ENCODE data around the gene AMN. TPM values are rescaled to one million over a fixed set of nuclear protein-coding genes. Genes with fewer than 3 reads are reported as not detected.

AMN gene
- total and polyA plus RNA-seq, 4 donors = 2.1 to 51.2 (median 8.6) TPM

DNA sequence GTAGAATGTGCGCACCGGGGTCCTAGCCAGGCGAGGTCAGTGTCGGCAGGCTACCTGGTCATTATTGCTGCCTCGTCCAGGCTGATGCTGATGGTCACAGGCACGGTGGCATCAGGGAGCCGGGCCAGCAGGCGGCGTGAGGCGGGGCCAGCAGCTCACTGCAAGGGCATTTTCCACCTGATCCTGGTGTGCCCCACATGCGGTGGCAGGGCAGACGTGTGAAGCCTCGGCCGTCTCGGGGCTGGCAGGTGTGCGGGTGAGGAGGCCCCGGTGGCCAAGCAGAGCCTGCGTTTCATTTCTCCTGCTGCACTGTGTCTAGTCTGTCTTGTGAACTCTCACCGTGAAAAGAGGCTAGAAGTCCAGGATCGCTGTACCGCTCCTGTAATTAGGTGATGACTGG, 12.0 kb upstream of the AMN start (continued):
- TF ChIP-seq, protein P1, sequence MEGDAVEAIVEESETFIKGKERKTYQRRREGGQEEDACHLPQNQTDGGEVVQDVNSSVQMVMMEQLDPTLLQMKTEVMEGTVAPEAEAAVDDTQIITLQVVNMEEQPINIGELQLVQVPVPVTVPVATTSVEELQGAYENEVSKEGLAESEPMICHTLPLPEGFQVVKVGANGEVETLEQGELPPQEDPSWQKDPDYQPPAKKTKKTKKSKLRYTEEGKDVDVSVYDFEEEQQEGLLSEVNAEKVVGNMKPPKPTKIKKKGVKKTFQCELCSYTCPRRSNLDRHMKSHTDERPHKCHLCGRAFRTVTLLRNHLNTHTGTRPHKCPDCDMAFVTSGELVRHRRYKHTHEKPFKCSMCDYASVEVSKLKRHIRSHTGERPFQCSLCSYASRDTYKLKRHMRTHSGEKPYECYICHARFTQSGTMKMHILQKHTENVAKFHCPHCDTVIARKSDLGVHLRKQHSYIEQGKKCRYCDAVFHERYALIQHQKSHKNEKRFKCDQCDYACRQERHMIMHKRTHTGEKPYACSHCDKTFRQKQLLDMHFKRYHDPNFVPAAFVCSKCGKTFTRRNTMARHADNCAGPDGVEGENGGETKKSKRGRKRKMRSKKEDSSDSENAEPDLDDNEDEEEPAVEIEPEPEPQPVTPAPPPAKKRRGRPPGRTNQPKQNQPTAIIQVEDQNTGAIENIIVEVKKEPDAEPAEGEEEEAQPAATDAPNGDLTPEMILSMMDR (IDR thresholded peaks at IDR 0.05; ENCODE audit: low read depth, low read length, missing input control) = no peak
- TF ChIP-seq, protein P2, sequence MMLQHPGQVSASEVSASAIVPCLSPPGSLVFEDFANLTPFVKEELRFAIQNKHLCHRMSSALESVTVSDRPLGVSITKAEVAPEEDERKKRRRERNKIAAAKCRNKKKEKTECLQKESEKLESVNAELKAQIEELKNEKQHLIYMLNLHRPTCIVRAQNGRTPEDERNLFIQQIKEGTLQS (IDR thresholded peaks at IDR 0.05) = no peak
- TF ChIP-seq YY1 (IDR thresholded peaks at IDR 0.05) = no peak
- TF ChIP-seq HNF4A (conservative IDR thresholded peaks at IDR 0.05) = no peak

DNA sequence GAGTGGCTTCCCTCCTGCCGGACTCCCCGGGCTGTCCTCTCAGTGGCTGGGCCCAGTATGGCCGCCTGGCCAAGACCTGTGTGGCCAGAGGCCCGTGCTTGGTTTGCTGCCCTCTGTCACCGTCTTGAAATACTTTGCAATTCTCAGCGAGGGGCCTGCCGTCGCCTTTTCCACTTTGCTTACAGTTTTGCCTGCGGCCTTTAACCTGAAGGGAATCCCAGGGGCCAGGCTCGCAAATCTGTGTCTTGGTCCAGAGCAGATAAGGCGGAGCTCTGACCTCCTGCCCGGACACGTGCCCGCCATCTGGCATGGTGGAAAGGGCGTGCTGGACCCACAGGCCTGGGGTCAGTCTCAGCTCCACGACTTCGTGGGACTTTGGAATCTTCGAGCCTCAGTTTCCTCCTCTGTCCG, 10.9 kb upstream of the AMN start:
- 91% methylated on average over 19 of the region's 19 CpGs for WGBS
- TF ChIP-seq EGR1 (IDR thresholded peaks at IDR 0.05; ENCODE audit: low read depth in 2 of 2) = no peak
- no peak for TF ChIP-seq NR2F2 (IDR thresholded peaks at IDR 0.05)
- no peak for TF ChIP-seq FOXA1 (IDR thresholded peaks at IDR 0.05)
- no peak for TF ChIP-seq YY1 (IDR thresholded peaks at IDR 0.05)
- TF ChIP-seq, protein P2 (IDR thresholded peaks at IDR 0.05) = no peak
- TF ChIP-seq RAD21 (IDR thresholded peaks at IDR 0.05) = no peak
- TF ChIP-seq JUND (IDR thresholded peaks at IDR 0.05) = no peak
- TF ChIP-seq RXRA (IDR thresholded peaks at IDR 0.05) = no peak
- no peak for TF ChIP-seq GABPA (IDR thresholded peaks at IDR 0.05 in 1 of 2, conservative IDR thresholded peaks at IDR 0.05 in 1 of 2)
- no peak for TF ChIP-seq HNF4A (conservative IDR thresholded peaks at IDR 0.05)
- TF ChIP-seq, protein P3, sequence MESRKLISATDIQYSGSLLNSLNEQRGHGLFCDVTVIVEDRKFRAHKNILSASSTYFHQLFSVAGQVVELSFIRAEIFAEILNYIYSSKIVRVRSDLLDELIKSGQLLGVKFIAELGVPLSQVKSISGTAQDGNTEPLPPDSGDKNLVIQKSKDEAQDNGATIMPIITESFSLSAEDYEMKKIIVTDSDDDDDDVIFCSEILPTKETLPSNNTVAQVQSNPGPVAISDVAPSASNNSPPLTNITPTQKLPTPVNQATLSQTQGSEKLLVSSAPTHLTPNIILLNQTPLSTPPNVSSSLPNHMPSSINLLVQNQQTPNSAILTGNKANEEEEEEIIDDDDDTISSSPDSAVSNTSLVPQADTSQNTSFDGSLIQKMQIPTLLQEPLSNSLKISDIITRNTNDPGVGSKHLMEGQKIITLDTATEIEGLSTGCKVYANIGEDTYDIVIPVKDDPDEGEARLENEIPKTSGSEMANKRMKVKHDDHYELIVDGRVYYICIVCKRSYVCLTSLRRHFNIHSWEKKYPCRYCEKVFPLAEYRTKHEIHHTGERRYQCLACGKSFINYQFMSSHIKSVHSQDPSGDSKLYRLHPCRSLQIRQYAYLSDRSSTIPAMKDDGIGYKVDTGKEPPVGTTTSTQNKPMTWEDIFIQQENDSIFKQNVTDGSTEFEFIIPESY (IDR thresholded peaks at IDR 0.05) = no peak
- TF ChIP-seq FOXA2 (IDR thresholded peaks at IDR 0.05) = no peak
- Histone ChIP-seq H3K9me3 (ENCODE audit: control insufficient read depth in 4 of 4, low read length in 3 of 4) (no peaks in the 10 kb centered on the region), H3K9ac (ENCODE audit: low read depth in 1 of 2, low read length in 2 of 2) (no peak overlapping the region), H3K4me3 (ENCODE audit: low read depth in 1 of 3, low read length in 3 of 3) (no peak overlapping the region), H3K27ac (ENCODE audit: low read depth in 1 of 2, low read length in 2 of 2) (no peak overlapping the region), H3K27me3 (ENCODE audit: control insufficient read depth in 4 of 4, insufficient read depth in 4 of 4, low read length in 3 of 4) (no peaks in the 10 kb centered on the region), H3K36me3 (ENCODE audit: control insufficient read depth in 4 of 4, insufficient read depth in 3 of 4, low read depth in 1 of 4, low read length in 3 of 4) (peaks cover 0 to 6% (median 1%) of the 10 kb centered on the region in 4 donors), H3K4me1 (ENCODE audit: control insufficient read depth in 4 of 4, insufficient read depth in 4 of 4, low read length in 3 of 4) (peaks cover 0 to 9% (median 7%) of the 10 kb centered on the region in 4 donors)
- DNase-seq (ENCODE audit: low spot score) = no peak

DNA sequence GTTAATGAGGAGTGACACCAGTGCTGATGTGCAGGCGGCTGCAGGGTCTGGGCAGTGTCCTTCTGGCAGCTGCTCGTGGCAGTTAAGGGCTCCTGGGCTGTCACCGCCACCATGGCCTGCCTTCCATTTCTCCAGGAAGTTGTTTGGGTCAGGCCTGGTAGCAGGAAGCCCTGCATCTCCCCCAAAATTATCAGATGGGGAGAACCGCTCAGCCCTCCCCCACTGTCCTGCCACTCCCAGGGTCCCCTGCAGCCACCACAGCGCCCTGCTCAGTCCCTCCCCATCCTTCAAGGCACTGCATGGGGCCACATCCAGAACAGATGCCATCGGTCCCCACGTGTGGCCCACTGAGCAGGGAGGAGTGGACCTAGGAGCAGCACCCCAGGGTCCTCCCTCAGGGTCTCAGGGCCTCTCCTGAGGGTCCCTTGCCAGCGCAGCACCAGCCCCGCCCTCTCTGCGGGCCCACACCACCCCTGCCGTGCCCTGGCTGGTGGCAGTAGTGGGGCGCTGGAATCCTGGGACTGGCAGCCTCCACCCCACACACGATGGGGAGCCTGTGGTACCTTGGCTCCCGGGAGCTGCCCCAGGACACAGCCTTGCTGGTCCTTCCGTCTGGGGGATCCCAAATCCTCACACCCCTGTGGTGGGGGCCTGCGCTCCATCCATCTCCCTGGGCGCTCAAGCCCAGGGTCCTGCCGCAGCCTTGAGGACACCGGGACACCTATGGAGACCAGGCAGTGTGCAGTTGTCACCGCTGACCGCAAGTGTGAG, 10.3 kb upstream of the AMN start:
- Histone ChIP-seq H3K36me3 (ENCODE audit: control insufficient read depth in 4 of 4, insufficient read depth in 3 of 4, low read depth in 1 of 4, low read length in 3 of 4) (no peaks in the 10 kb centered on the region), H3K27me3 (ENCODE audit: control insufficient read depth in 4 of 4, insufficient read depth in 4 of 4, low read length in 3 of 4) (no peaks in the 10 kb centered on the region), H3K4me3 (ENCODE audit: low read depth in 1 of 3, low read length in 3 of 3) (no peak overlapping the region), H3K4me1 (ENCODE audit: control insufficient read depth in 4 of 4, insufficient read depth in 4 of 4, low read length in 3 of 4) (peaks cover 0 to 9% (median 7%) of the 10 kb centered on the region in 4 donors), H3K9ac (ENCODE audit: low read depth in 1 of 2, low read length in 2 of 2) (no peak overlapping the region), H3K9me3 (ENCODE audit: control insufficient read depth in 4 of 4, low read length in 3 of 4) (no peaks in the 10 kb centered on the region), H3K27ac (ENCODE audit: low read depth in 1 of 2, low read length in 2 of 2) (no peak overlapping the region)
- WGBS = 96% methylated on average over 21 of the region's 21 CpGs
- no peak for DNase-seq (ENCODE audit: low spot score)
- TF ChIP-seq, protein P3 (IDR thresholded peaks at IDR 0.05) = no peak
- TF ChIP-seq, protein P1 (IDR thresholded peaks at IDR 0.05; ENCODE audit: low read depth, low read length, missing input control) = no peak
- no peak for TF ChIP-seq FOXA1 (IDR thresholded peaks at IDR 0.05)
- no peak for TF ChIP-seq TAF1 (conservative IDR thresholded peaks at IDR 0.05)
- no peak for TF ChIP-seq GABPA (IDR thresholded peaks at IDR 0.05 in 1 of 2, conservative IDR thresholded peaks at IDR 0.05 in 1 of 2)
- TF ChIP-seq, protein P2 (IDR thresholded peaks at IDR 0.05) = no peak
- no peak for TF ChIP-seq FOXA2 (IDR thresholded peaks at IDR 0.05)
- TF ChIP-seq HNF4G (IDR thresholded peaks at IDR 0.05) = no peak
- no peak for TF ChIP-seq JUND (IDR thresholded peaks at IDR 0.05)
- no peak for TF ChIP-seq EGR1 (IDR thresholded peaks at IDR 0.05; ENCODE audit: low read depth in 2 of 2)

All from liver (tissue), 9 donors.